Activated CD8-positive, alpha-beta memory T cell treated with anti-CD3 and anti-CD28 coated beads, Interleukin-2, amount 50 U/mL, for 4 hours (primary cell): ENCODE results near the gene CCDC18.
"Not testable (repeated sequence)": the region's sequence is repeated elsewhere in the genome, so short reads cannot be mapped to it uniquely, and the experiment has no call there.

Experiments used
- DNase-seq: peaks from one replicate; pipeline ENCODE4 v3.0.0-alpha.2; 2020

Gene CCDC18

GRCh38 chr1:93172778-93173177 is 7.7 kb upstream of the CCDC18 start:
- DNase-seq = no peak

GRCh38 chr1:93174638-93175037 is 5.9 kb upstream of the CCDC18 start:
- DNase-seq = not testable (repeated sequence)

GRCh38 chr1:93177991-93178390 is 2.5 kb upstream of the CCDC18 start:
- no peak for DNase-seq

GRCh38 chr1:93178418-93178817 is 2.1 kb upstream of the CCDC18 start:
- DNase-seq = no peak

- DNase-seq = peak; percentile 95
Measured at GRCh38 chr1:93179886-93180722, 420 bp upstream of the CCDC18 start, which contains the start of gene TMED5. TMED5 (minus strand) TSS chr1:93180413; CDS start chr1:93180242, 171 bp downstream.

GRCh38 chr1:93186667-93187066 is 6.1 kb downstream of the CCDC18 start:
- DNase-seq = no peak

- DNase-seq = no peak
Measured at GRCh38 chr1:93190432-93190831, 9.9 kb downstream of the CCDC18 start.

- DNase-seq = no peak
Measured at GRCh38 chr1:93194231-93194990, 13.9 kb downstream of the CCDC18 start.

GRCh38 chr1:93196591-93196990 is 16.1 kb downstream of the CCDC18 start:
- DNase-seq = no peak

GRCh38 chr1:93199150-93199549 is 18.6 kb downstream of the CCDC18 start:
- no peak for DNase-seq

- DNase-seq = no peak
Measured at GRCh38 chr1:93200086-93200620, 19.6 kb downstream of the CCDC18 start.

- no peak for DNase-seq
Measured at GRCh38 chr1:93200714-93201113, 20.2 kb downstream of the CCDC18 start.

GRCh38 chr1:93205892-93206566 is 25.5 kb downstream of the CCDC18 start:
- DNase-seq = no peak

GRCh38 chr1:93206567-93206954 is 26.0 kb downstream of the CCDC18 start:
- no peak for DNase-seq

GRCh38 chr1:93207211-93207610 is 26.7 kb downstream of the CCDC18 start:
- no peak for DNase-seq

GRCh38 chr1:93215322-93215721 is 34.8 kb downstream of the CCDC18 start:
- no peak for DNase-seq

GRCh38 chr1:93219443-93219842 is 38.9 kb downstream of the CCDC18 start:
- DNase-seq = no peak

GRCh38 chr1:93220716-93221115 is 40.2 kb downstream of the CCDC18 start:
- DNase-seq = not testable (repeated sequence)

GRCh38 chr1:93221913-93222312 is 41.4 kb downstream of the CCDC18 start:
- no peak for DNase-seq

- no peak for DNase-seq
Measured at GRCh38 chr1:93223023-93223675, 42.6 kb downstream of the CCDC18 start.

GRCh38 chr1:93235261-93235660 is 54.7 kb downstream of the CCDC18 start:
- DNase-seq = no peak

GRCh38 chr1:93237021-93237420 is 56.5 kb downstream of the CCDC18 start:
- no peak for DNase-seq

- no peak for DNase-seq
Measured at GRCh38 chr1:93238425-93238824, 57.9 kb downstream of the CCDC18 start.
